ENCODE measurements around the gene TCHP. TPM values are rescaled to one million over a fixed set of nuclear protein-coding genes. Genes with fewer than 3 reads are reported as not detected.

Gene TCHP
- total RNA-seq, 1 experiment from 2014 or later, result 13.8 TPM

- peak; percentile 74 for DNase-seq (ENCODE audit: low read depth)
These were observed 61.5 kb downstream of the TCHP start for GRCh38 chr12:109961612-109962011.

- peak; percentile 32 for DNase-seq (ENCODE audit: low read depth)
These were observed 62.3 kb downstream of the TCHP start for GRCh38 chr12:109962398-109962797.

GRCh38 chr12:109963330-109963729 is 63.3 kb downstream of the TCHP start:
- no peak for DNase-seq (ENCODE audit: low read depth)

- DNase-seq (ENCODE audit: low read depth), result peak; percentile 62
These were observed 63.8 kb downstream of the TCHP start for GRCh38 chr12:109963743-109964429.

- no peak for DNase-seq (ENCODE audit: low read depth)
These were observed 66.5 kb downstream of the TCHP start for GRCh38 chr12:109966546-109966945.

GRCh38 chr12:109967383-109968031 is 67.4 kb downstream of the TCHP start:
- DNase-seq (ENCODE audit: low read depth), result no peak

Other genes starting within 250 kb of the TCHP start
- gene FAM222A, start 186.4 kb upstream of the TCHP start, total RNA-seq (2014; rRNA removed; shearing (Covaris generic)), result 0.89 and 2.1 TPM in 2 replicates
- 0.44 and 0.81 TPM in 2 replicates for gene TRPV4, start 66.9 kb upstream of the TCHP start, total RNA-seq (2014; rRNA removed; shearing (Covaris generic))
- 44.3 and 53.9 TPM in 2 replicates for gene GLTP, start 19.7 kb upstream of the TCHP start, total RNA-seq (2014; rRNA removed; shearing (Covaris generic))
- gene GIT2, start 96.1 kb downstream of the TCHP start, total RNA-seq (2014; rRNA removed; shearing (Covaris generic)), result 25.5 and 33.7 TPM in 2 replicates
- 156 and 291 TPM in 2 replicates for gene ANKRD13A, start 99.2 kb downstream of the TCHP start, total RNA-seq (2014; rRNA removed; shearing (Covaris generic))
- 5.4 and 12.5 TPM in 2 replicates for gene C12orf76, start 148.2 kb downstream of the TCHP start, total RNA-seq (2014; rRNA removed; shearing (Covaris generic))
- gene IFT81, start 224.1 kb downstream of the TCHP start, total RNA-seq (2014; rRNA removed; shearing (Covaris generic)), result 15.9 and 17.2 TPM in 2 replicates